ENCODE data around the gene MYBPH.

DNA sequence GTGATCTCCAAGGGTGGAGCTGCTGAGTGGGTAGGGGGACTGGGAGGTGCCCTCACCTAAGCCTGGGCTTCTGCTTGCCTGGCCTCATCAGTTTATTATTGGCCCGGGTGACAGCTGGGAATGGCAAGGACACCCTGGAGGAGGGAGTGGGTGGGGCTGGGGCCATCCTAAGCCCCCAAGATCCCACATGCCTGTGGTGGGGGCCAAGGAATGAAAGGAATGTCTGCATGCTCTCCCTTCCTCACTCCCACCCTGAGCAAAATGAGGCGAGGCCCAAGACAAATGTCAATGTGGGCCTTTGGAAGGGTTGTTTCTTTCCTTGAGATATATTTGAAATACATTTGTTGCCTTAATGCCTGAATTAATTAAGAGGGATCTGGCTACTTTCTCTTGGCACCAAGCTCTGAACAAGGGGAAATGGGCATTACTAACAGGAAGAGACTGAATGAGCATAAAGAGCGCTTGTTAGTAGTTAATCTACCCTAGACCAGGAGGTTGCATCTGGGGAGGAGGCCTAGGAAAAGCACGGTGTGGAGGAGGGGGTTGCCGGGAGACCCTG lies 30.6 kb upstream of the MYBPH start:
- TF ChIP-seq, protein P1, sequence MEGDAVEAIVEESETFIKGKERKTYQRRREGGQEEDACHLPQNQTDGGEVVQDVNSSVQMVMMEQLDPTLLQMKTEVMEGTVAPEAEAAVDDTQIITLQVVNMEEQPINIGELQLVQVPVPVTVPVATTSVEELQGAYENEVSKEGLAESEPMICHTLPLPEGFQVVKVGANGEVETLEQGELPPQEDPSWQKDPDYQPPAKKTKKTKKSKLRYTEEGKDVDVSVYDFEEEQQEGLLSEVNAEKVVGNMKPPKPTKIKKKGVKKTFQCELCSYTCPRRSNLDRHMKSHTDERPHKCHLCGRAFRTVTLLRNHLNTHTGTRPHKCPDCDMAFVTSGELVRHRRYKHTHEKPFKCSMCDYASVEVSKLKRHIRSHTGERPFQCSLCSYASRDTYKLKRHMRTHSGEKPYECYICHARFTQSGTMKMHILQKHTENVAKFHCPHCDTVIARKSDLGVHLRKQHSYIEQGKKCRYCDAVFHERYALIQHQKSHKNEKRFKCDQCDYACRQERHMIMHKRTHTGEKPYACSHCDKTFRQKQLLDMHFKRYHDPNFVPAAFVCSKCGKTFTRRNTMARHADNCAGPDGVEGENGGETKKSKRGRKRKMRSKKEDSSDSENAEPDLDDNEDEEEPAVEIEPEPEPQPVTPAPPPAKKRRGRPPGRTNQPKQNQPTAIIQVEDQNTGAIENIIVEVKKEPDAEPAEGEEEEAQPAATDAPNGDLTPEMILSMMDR (IDR thresholded peaks at IDR 0.05; ENCODE audit: insufficient read depth, low read depth, low read length) = no peak
- TF ChIP-seq EZH2 (IDR thresholded peaks at IDR 0.05; ENCODE audit: insufficient read depth, low read length) = no peak

Data from astrocyte (in vitro differentiated cells and primary cell).